Activated CD8-positive, alpha-beta T cell treated with anti-CD3 and anti-CD28 coated beads, Interleukin-2, amount 10 ng/mL, durations not matched to agents 7 days and 5 days (primary cell): ENCODE measurements around the gene DEPDC5. TPM values are rescaled to one million over a fixed set of nuclear protein-coding genes. Genes with fewer than 3 reads are reported as not detected.
A peak's percentile ranks its signal among the peaks of the same experiment; 100 is the strongest.
"Not testable (repeated sequence)": the region's sequence is repeated elsewhere in the genome, so short reads cannot be mapped to it uniquely, and the experiment has no call there.

Source experiments
- ATAC-seq: fragments of 150-1000 bp; cut with Tn5 transposase; one replicate; pipeline ENCODE4 v1.10.0; 2021; ENCODE audit warnings: moderate library complexity
- CTCF ChIA-PET: fragments of 350-600 bp; sonication (Branson Sonifier 250); formaldehyde crosslinking; loops from one replicate; lab custom pipeline; 2021; ENCODE audit warnings: antibody characterized with exemption; lab: Charles Lee
- POLR2A ChIA-PET: fragments of 350-600 bp; sonication (Branson Sonifier 250); formaldehyde crosslinking; loops from one replicate; lab custom pipeline; 2021; ENCODE audit warnings: antibody characterized with exemption; lab: Charles Lee
- DNase-seq: peaks from one replicate; pipeline ENCODE4 v3.0.0-alpha.2; 2020
- H3K27ac Mint-ChIP-seq: one replicate; pipeline ENCODE4 v1.8.0; 2021; ENCODE audit warnings: mild to moderate bottlenecking, mixed read lengths
- H3K27me3 Mint-ChIP-seq: one replicate; pipeline ENCODE4 v1.8.0; 2021; ENCODE audit warnings: low read depth, mixed read lengths
- H3K36me3 Mint-ChIP-seq: one replicate; pipeline ENCODE4 v1.8.0; 2021; ENCODE audit warnings: low read depth, mixed read lengths
- H3K4me1 Mint-ChIP-seq: one replicate; pipeline ENCODE4 v1.8.0; 2021; ENCODE audit warnings: low read depth, mixed read lengths
- H3K4me3 Mint-ChIP-seq: one replicate; pipeline ENCODE4 v1.8.0; 2021; ENCODE audit warnings: mild to moderate bottlenecking, mixed read lengths
- H3K9me3 Mint-ChIP-seq: one replicate; pipeline ENCODE4 v1.8.0; 2022; ENCODE audit warnings: mixed read lengths; ENCODE audit not compliant: insufficient read depth
- total RNA-seq, 2 experiments: library from RNA; stranded (reverse); gene quantifications; one replicate each; pipeline ENCODE4 v1.2.3, GENCODE V29; 2021

The DEPDC5 gene
- total RNA-seq, 2 experiments from 2014 or later: 43.5 to 45.6 TPM

DNA sequence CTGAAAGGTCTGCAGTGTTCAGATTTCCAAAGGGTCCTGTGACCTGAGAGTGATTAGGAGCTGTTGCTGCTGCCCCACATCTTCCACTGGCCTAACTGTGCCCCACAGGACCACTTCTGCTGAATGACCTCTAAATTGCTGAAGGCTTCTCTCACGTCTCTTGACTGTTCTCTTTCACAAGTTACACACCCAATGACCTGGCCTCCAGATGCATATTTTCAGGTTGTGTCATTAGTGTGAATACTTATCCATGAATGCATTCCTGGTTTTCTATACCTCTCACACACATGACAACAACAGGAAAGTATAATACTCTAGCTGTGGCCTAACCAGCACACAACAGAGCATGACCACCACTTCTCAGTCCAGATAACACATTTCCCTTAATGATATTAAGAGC, 19.3 kb upstream of the DEPDC5 start:
- no peak for ATAC-seq
- Mint-ChIP-seq H3K27ac (no peak overlapping the region), H3K4me1 (peaks cover 22% of the 10 kb centered on the region), H3K4me3 (no peak overlapping the region), H3K27me3 (no peaks in the 10 kb centered on the region), H3K9me3 (no peaks in the 10 kb centered on the region), H3K36me3 (peaks cover 42% of the 10 kb centered on the region)
- CTCF ChIA-PET: no interaction called here
- POLR2A ChIA-PET: no interaction called here
- no peak for DNase-seq

- POLR2A ChIA-PET: no interaction called here
Observed at GRCh38 chr22:31736458-31736857, 17.4 kb upstream of the DEPDC5 start.

GRCh38 chr22:31737932-31738331, 15.9 kb upstream of the DEPDC5 start:
- DNase-seq (no peak), ATAC-seq (no peak)
- Mint-ChIP-seq H3K9me3 (no peaks in the 10 kb centered on the region), H3K36me3 (peaks cover 54% of the 10 kb centered on the region), H3K4me1 (peaks cover 31% of the 10 kb centered on the region), H3K4me3 (no peak overlapping the region), H3K27me3 (no peaks in the 10 kb centered on the region), H3K27ac (no peak overlapping the region)
- POLR2A ChIA-PET: interaction anchor here (1.6 kb wide), 1 partner anchor 11 kb away, joined by 3 read pairs; no protein-coding TSS in a partner anchor
- CTCF ChIA-PET: no interaction called here

More at GRCh38 chr22:31736458-31736857, 17.4 kb upstream of the DEPDC5 start:
- DNase-seq (no peak), ATAC-seq (no peak)
- peaks cover 50% of the 10 kb centered on the region for H3K36me3 Mint-ChIP-seq
- H3K27me3 Mint-ChIP-seq: no peaks in the 10 kb centered on the region
- CTCF ChIA-PET: no interaction called here
- H3K27ac Mint-ChIP-seq: no peak overlapping the region
- no peaks in the 10 kb centered on the region for H3K9me3 Mint-ChIP-seq
- peaks cover 27% of the 10 kb centered on the region for H3K4me1 Mint-ChIP-seq
- H3K4me3 Mint-ChIP-seq: no peak overlapping the region

DNA sequence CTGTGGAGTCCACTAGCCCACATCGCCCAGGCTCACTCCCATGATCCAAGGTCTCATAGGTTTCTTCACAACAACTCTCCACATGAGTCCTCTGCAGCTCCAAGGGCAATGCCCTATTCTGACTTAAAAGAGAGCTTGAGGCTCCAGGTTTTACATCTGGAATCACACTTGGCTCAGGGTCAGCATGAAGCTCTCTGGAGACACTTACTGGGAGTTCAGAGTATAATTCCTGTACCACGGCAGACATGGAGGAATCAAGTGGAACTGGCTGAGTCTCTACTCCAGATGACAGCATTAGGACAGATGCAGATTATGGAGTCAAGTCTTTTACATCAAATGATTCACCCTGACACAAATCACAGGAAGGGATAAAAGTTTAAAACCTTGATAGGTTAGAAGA, 15.3 kb upstream of the DEPDC5 start:
- DNase-seq (no peak), ATAC-seq (no peak)
- H3K27ac Mint-ChIP-seq: peak overlapping the region; percentile 31
- H3K27me3 Mint-ChIP-seq: no peaks in the 10 kb centered on the region
- ChIA-PET CTCF (no interaction called here), POLR2A (interaction anchor here (1.6 kb wide), 1 partner anchor 11 kb away, joined by 3 read pairs; no protein-coding TSS in a partner anchor)
- H3K4me3 Mint-ChIP-seq: no peak overlapping the region
- H3K4me1 Mint-ChIP-seq: peaks cover 30% of the 10 kb centered on the region
- no peaks in the 10 kb centered on the region for H3K9me3 Mint-ChIP-seq
- H3K36me3 Mint-ChIP-seq: peaks cover 53% of the 10 kb centered on the region

- no peaks in the 10 kb centered on the region for H3K9me3 Mint-ChIP-seq
Observed at GRCh38 chr22:31739795-31740201, 14.0 kb upstream of the DEPDC5 start.

GRCh38 chr22:31740314-31740713, 13.5 kb upstream of the DEPDC5 start:
- Mint-ChIP-seq H3K36me3 (peaks cover 46% of the 10 kb centered on the region), H3K4me1 (peaks cover 27% of the 10 kb centered on the region)
- DNase-seq, ATAC-seq, H3K9me3 Mint-ChIP-seq, H3K27ac Mint-ChIP-seq, CTCF ChIA-PET, H3K27me3 Mint-ChIP-seq, POLR2A ChIA-PET, H3K4me3 Mint-ChIP-seq: not testable (repeated sequence)

More at GRCh38 chr22:31739795-31740201, 14.0 kb upstream of the DEPDC5 start:
- Mint-ChIP-seq H3K36me3 (peaks cover 47% of the 10 kb centered on the region), H3K27ac (peak overlapping the region; percentile 13), H3K27me3 (no peaks in the 10 kb centered on the region), H3K4me1 (peaks cover 27% of the 10 kb centered on the region), H3K4me3 (no peak overlapping the region)
- POLR2A ChIA-PET: interaction anchor here (1.0 kb wide), 1 partner anchor 14 kb away, joined by 3 read pairs; the partner anchor contains the start of gene DEPDC5
- no peak for ATAC-seq
- CTCF ChIA-PET: interaction anchor here (0.8 kb wide), 1 partner anchor 74 kb away, joined by 3 read pairs; no protein-coding TSS in a partner anchor
- DNase-seq: no peak

DNA sequence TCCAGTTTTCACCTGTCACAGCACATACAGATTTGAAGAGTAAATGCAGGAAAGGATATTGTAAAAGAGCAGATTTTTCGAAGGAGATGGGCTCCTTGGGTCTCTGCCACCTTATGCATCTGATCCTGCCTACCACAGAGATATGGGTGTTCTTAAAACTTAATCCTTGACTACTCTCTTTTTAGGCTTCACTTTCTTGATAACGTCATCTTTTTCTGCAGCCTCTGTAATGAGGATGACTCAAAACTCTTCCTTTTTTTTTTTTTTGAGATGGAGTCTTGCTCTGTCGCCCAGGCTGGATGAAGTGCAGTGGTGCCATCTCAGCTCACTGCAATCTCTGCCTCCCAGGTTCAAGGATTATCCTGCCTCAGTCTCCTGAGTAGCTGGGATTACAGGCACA, 11.7 kb upstream of the DEPDC5 start:
- Mint-ChIP-seq H3K27ac (no peak overlapping the region), H3K4me1 (peaks cover 33% of the 10 kb centered on the region), H3K4me3 (no peak overlapping the region), H3K27me3 (no peaks in the 10 kb centered on the region), H3K36me3 (peaks cover 45% of the 10 kb centered on the region), H3K9me3 (no peaks in the 10 kb centered on the region)
- ChIA-PET POLR2A (no interaction called here), CTCF (no interaction called here)
- ATAC-seq (no peak), DNase-seq (no peak)

DNA sequence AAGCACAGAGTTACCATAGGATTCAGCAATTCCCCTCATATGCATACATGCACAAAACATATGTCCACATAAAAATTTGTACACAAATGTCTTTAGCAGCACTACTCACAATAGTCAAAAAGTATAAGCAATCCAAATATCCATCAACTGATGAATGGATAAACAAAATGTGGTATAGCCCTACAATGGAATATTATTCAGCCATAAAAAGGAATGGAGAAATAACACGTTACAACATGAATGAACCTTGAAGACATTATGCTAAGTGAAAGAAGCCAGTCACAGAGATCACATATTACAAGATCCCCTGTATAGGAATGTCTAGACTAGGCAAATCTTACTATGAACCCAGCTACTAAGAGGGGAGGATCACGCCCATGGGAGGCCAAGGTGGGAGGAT, 11.1 kb upstream of the DEPDC5 start:
- H3K4me1 Mint-ChIP-seq: peaks cover 37% of the 10 kb centered on the region
- ATAC-seq (no peak), DNase-seq (no peak)
- ChIA-PET CTCF (no interaction called here), POLR2A (no interaction called here)
- no peak overlapping the region for H3K4me3 Mint-ChIP-seq
- H3K27ac Mint-ChIP-seq: no peak overlapping the region
- no peaks in the 10 kb centered on the region for H3K9me3 Mint-ChIP-seq
- no peaks in the 10 kb centered on the region for H3K27me3 Mint-ChIP-seq
- H3K36me3 Mint-ChIP-seq: peaks cover 45% of the 10 kb centered on the region

- peaks cover 45% of the 10 kb centered on the region for H3K36me3 Mint-ChIP-seq
- ChIA-PET POLR2A (no interaction called here), CTCF (interaction anchor here (0.7 to 1.3 kb wide), 2 partner anchors 13 to 78 kb away, joined by 3 read pairs; no protein-coding TSS in a partner anchor)
Observed at GRCh38 chr22:31743871-31744270, 9.9 kb upstream of the DEPDC5 start.

GRCh38 chr22:31747441-31747840, 6.4 kb upstream of the DEPDC5 start:
- Mint-ChIP-seq H3K36me3 (peaks cover 32% of the 10 kb centered on the region), H3K4me1 (peaks cover 43% of the 10 kb centered on the region), H3K9me3 (no peaks in the 10 kb centered on the region), H3K27me3 (no peaks in the 10 kb centered on the region), H3K27ac (peak overlapping the region; percentile 49), H3K4me3 (no peak overlapping the region)
- no peak for ATAC-seq
- no peak for DNase-seq
- ChIA-PET POLR2A (no interaction called here), CTCF (interaction anchor here (0.9 kb wide), 1 partner anchor 85 kb away, joined by 3 read pairs; no protein-coding TSS in a partner anchor)

More at GRCh38 chr22:31743871-31744270, 9.9 kb upstream of the DEPDC5 start:
- no peak overlapping the region for H3K4me3 Mint-ChIP-seq
- no peak overlapping the region for H3K27ac Mint-ChIP-seq
- H3K4me1 Mint-ChIP-seq: peaks cover 38% of the 10 kb centered on the region
- DNase-seq (no peak), ATAC-seq (no peak)
- no peaks in the 10 kb centered on the region for H3K9me3 Mint-ChIP-seq
- no peaks in the 10 kb centered on the region for H3K27me3 Mint-ChIP-seq

GRCh38 chr22:31748490-31748889, 5.3 kb upstream of the DEPDC5 start:
- ChIA-PET CTCF (interaction anchor here (0.9 to 1.9 kb wide), 3 partner anchors 81 to 86 kb away, joined by 3 to 11 read pairs (median 3); partner anchors contain the start of gene PISD), POLR2A (interaction anchor here (1.0 to 1.2 kb wide), 2 partner anchors 10 to 86 kb away, joined by 3 read pairs; partner anchors contain the start of gene PISD)
- DNase-seq (no peak), ATAC-seq (no peak)
- Mint-ChIP-seq H3K9me3 (no peaks in the 10 kb centered on the region), H3K27me3 (no peaks in the 10 kb centered on the region), H3K36me3 (peaks cover 24% of the 10 kb centered on the region), H3K27ac (peak overlapping the region; percentile 96), H3K4me3 (peak overlapping the region; percentile 90), H3K4me1 (peaks cover 49% of the 10 kb centered on the region)

DNA sequence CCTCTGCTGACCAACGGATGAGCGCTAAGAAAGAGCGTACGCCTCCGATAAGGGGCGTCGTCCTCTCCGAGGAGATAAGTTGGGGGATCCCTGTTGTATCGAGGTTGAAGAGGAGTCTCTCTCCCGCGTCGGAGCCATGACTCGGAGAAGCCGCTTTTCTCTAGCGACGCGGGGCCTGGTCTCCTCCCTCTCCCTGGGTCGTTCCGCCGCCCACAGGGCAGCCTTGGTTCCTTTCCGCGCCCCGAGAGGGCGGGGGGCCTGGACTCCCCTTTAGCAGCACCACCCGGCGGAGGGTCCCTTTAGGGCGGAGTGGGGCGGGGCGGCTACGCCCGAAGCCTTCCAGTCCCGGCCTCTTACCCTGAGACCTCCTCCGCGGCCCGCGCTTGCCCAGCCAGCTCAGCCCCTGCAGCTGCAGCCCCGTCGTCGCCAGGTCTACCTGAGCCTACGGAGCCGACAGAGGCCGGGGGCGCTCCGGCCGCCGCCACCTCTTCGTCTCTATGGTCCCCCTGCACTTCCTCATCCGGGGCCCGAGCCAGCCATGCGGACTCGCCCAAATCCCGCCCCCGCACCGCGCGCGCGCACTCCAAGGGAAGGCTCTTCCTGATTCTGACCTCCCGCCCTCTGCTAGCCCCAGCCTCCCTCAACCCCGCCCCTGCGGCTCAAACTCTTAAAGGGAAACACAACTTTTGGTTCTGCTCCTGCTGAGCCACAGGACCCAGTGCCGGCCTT, 4.0 kb upstream of the DEPDC5 start, which contains the start of gene PRR14L:
PRR14L (minus strand) TSS at position 497 of the 729 bp plus-strand sequence. CDS start 11,272 bp downstream, outside the sequence.
- peaks cover 52% of the 10 kb centered on the region for H3K4me1 Mint-ChIP-seq
- CTCF ChIA-PET: interaction anchor here (0.9 to 1.9 kb wide), 2 partner anchors 84 to 88 kb away, joined by 3 to 11 read pairs; partner anchors contain the start of gene PISD
- POLR2A ChIA-PET: interaction anchor here (1.0 to 1.2 kb wide), 2 partner anchors 11 to 88 kb away, joined by 3 read pairs; partner anchors contain the start of gene PISD
- H3K27ac Mint-ChIP-seq: peak within 1 kb of the TSS; percentile 96
- H3K36me3 Mint-ChIP-seq: peaks cover 22% of the 10 kb centered on the region
- ATAC-seq (peak; percentile 73), DNase-seq (peak; percentile 99)
- no peaks in the 10 kb centered on the region for H3K9me3 Mint-ChIP-seq
- H3K4me3 Mint-ChIP-seq: peak within 1 kb of the TSS; percentile 90
- H3K27me3 Mint-ChIP-seq: no peaks in the 10 kb centered on the region
